Gastroesophageal sphincter (tissue), 3 donors: Measurements from ENCODE around the gene UBL4A.

Experiments used
- EP300 ChIP-seq: sonication (generic); formaldehyde crosslinking; IDR thresholded peaks from one replicate; pipeline ENCODE4 v1.6.1; 2017; ENCODE audit warnings: antibody characterized with exemption, mild to moderate bottlenecking
- POLR2AphosphoS5 ChIP-seq: sonication (generic); formaldehyde crosslinking; IDR thresholded peaks from one replicate; pipeline ENCODE4 v1.6.1; 2017; ENCODE audit warnings: antibody characterized with exemption
- TF ChIP-seq, protein P1 (sequence below), 4 experiments: fragments of 200-600 bp in 2 of 4; fragments of 450-650 bp in 2 of 4; sonication (generic) in 1 of 4; IDR thresholded peaks; one replicate each; pipeline ENCODE4 v1.5.1; 2017 to 2019; ENCODE audit warnings: antibody characterized with exemption in 4 of 4, mild to moderate bottlenecking in 2 of 4, moderate library complexity in 2 of 4

- TF ChIP-seq, protein P1, sequence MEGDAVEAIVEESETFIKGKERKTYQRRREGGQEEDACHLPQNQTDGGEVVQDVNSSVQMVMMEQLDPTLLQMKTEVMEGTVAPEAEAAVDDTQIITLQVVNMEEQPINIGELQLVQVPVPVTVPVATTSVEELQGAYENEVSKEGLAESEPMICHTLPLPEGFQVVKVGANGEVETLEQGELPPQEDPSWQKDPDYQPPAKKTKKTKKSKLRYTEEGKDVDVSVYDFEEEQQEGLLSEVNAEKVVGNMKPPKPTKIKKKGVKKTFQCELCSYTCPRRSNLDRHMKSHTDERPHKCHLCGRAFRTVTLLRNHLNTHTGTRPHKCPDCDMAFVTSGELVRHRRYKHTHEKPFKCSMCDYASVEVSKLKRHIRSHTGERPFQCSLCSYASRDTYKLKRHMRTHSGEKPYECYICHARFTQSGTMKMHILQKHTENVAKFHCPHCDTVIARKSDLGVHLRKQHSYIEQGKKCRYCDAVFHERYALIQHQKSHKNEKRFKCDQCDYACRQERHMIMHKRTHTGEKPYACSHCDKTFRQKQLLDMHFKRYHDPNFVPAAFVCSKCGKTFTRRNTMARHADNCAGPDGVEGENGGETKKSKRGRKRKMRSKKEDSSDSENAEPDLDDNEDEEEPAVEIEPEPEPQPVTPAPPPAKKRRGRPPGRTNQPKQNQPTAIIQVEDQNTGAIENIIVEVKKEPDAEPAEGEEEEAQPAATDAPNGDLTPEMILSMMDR (IDR thresholded peaks at IDR 0.05), result no peak
- TF ChIP-seq POLR2AphosphoS5, result no peak
- no peak for TF ChIP-seq EP300
These were observed 3.1 kb downstream of the UBL4A start for GRCh38 chrX:154483325-154483724.
